Progenitor cell of endocrine pancreas (in vitro differentiated cells): Measurements from ENCODE around the gene SYT14. TPM values are rescaled to one million over a fixed set of nuclear protein-coding genes. Genes with fewer than 3 reads are reported as not detected.

Source experiments
- DNase-seq: peaks from one replicate; pipeline ENCODE4 v3.0.0; 2021; ENCODE audit warnings: low spot score; ENCODE audit not compliant: unreplicated experiment
- H3K27ac Mint-ChIP-seq: 2 replicates; pipeline ENCODE4 v1.8.0; 2021; ENCODE audit warnings: mild to moderate bottlenecking, moderate library complexity, mixed read lengths
- H3K27me3 Mint-ChIP-seq: 2 replicates; pipeline ENCODE4 v1.8.0; 2021; ENCODE audit warnings: mixed read lengths
- H3K36me3 Mint-ChIP-seq: 2 replicates; pipeline ENCODE4 v1.8.0; 2022; ENCODE audit warnings: mixed read lengths; ENCODE audit not compliant: insufficient read depth
- H3K4me1 Mint-ChIP-seq: 2 replicates; pipeline ENCODE4 v1.8.0; 2021; ENCODE audit warnings: low read depth, mixed read lengths
- H3K4me3 Mint-ChIP-seq: 2 replicates; pipeline ENCODE4 v1.8.0; 2021; ENCODE audit warnings: low read depth, mild to moderate bottlenecking, moderate library complexity, mixed read lengths
- H3K9me3 Mint-ChIP-seq: 2 replicates; pipeline ENCODE4 v1.8.0; 2021; ENCODE audit warnings: low read depth, mixed read lengths
- total RNA-seq: library from RNA; stranded (reverse); gene quantifications from 2 replicates; pipeline ENCODE4 v1.2.1, GENCODE V29; 2021
- TF ChIP-seq, protein P1 (sequence below): fragments of 200-600 bp; sonication (generic); IDR thresholded peaks from one replicate; pipeline ENCODE4 v1.5.0; 2021; ENCODE audit warnings: antibody characterized with exemption, mild to moderate bottlenecking; ENCODE audit not compliant: unreplicated experiment

The SYT14 gene
- total RNA-seq, 1 donor from 2014 or later = 3.7 TPM

DNA sequence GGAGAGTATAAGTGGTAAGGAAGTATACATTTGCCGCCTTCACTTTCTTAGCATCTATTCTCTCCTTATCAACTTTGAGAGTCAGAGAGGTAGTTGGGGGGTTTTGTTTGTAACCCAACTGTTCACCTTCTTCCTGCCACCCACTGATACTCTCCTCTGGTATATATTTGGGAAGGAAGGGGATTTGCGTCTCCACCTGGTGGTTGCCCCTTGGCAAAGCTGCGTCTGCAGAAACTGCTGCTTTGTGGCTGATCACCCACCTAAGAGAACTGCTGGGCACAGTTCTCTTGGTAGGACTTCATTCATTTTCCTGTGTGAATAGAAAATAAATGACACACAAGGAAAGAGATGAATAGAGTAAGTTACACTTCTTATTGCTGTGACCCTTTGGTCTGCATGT lies 87.0 kb downstream of the SYT14 start:
- Mint-ChIP-seq H3K4me1 (no peaks in the 10 kb centered on the region), H3K36me3 (no peaks in the 10 kb centered on the region), H3K4me3 (no peak overlapping the region), H3K27ac (no peak overlapping the region), H3K27me3 (no peaks in the 10 kb centered on the region), H3K9me3 (peaks cover 4% of the 10 kb centered on the region)
- DNase-seq = no peak
- TF ChIP-seq, protein P1, sequence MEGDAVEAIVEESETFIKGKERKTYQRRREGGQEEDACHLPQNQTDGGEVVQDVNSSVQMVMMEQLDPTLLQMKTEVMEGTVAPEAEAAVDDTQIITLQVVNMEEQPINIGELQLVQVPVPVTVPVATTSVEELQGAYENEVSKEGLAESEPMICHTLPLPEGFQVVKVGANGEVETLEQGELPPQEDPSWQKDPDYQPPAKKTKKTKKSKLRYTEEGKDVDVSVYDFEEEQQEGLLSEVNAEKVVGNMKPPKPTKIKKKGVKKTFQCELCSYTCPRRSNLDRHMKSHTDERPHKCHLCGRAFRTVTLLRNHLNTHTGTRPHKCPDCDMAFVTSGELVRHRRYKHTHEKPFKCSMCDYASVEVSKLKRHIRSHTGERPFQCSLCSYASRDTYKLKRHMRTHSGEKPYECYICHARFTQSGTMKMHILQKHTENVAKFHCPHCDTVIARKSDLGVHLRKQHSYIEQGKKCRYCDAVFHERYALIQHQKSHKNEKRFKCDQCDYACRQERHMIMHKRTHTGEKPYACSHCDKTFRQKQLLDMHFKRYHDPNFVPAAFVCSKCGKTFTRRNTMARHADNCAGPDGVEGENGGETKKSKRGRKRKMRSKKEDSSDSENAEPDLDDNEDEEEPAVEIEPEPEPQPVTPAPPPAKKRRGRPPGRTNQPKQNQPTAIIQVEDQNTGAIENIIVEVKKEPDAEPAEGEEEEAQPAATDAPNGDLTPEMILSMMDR = no peak

DNA sequence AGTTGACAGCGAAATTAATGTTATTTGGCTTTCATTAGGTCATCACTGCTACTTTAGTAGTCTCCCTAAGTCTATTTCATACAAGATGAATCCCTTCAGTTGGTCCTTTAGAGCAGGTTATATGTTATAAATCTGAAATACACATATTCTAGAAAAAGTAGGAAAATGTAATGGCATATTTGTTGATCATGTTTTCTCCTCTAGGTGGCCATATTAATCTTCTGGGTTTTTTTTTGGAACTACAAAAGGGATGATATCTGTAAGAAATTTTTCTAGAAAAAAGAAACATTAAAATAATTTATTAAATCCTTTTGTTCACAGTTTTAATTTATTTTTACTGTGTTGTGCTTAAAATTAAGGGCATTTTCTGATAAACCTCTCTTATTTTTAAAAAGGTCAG lies 87.9 kb downstream of the SYT14 start:
- Mint-ChIP-seq H3K27me3 (no peaks in the 10 kb centered on the region), H3K4me1 (no peaks in the 10 kb centered on the region)
- TF ChIP-seq, protein P1 = no peak

DNA sequence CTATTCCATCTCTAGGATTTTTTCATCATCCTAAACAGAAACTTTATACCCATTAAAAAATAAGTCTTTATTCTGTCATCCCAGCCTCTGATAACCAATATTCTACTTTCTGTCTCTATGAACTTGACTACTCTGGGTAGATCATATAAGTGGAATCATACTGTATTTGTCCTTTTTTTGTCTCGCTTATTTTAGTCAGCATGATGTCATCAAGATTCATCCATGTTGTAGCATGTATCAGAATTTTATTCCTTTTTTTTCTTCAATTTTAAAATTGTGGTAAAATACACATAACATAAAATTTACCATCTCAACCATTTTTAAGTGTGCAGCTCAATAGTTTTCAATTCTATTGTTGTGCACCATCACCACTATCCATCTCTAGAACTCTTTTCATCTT lies 90.0 kb downstream of the SYT14 start:
- TF ChIP-seq, protein P1 = no peak
- Mint-ChIP-seq H3K4me3 (no peak overlapping the region), H3K27me3 (no peaks in the 10 kb centered on the region), H3K36me3 (peaks cover 4% of the 10 kb centered on the region), H3K27ac (no peak overlapping the region), H3K4me1 (no peaks in the 10 kb centered on the region), H3K9me3 (peaks cover 10% of the 10 kb centered on the region)
- DNase-seq = no peak

More for the DNA sequence above, 87.9 kb downstream of the SYT14 start:
- DNase-seq = no peak
- Mint-ChIP-seq H3K27ac (no peak overlapping the region), H3K36me3 (peaks cover 4% of the 10 kb centered on the region), H3K9me3 (peaks cover 10% of the 10 kb centered on the region), H3K4me3 (no peak overlapping the region)

DNA sequence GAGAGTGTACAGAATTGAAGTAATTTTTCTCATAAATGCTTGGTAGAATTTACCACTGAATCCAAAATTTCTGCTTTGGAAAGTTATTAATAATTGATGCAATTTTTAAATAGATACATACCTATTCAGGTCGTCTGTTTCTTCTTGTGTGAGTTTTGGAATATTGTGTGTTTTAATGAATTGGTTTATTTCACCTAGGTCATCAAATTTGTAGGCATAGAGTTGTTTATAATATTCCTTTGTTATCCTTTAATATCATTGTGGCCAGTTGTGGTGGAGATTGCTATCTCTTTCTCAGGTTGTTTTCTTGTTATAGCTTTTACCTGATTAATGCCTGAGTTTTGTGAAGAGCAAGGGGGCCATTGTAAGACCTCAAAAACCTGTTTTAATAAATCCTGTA lies 93.5 kb downstream of the SYT14 start:
- no peaks in the 10 kb centered on the region for H3K27me3 Mint-ChIP-seq
- H3K9me3 Mint-ChIP-seq = peaks cover 20% of the 10 kb centered on the region
- H3K27ac Mint-ChIP-seq = no peak overlapping the region
- no peak for DNase-seq
- no peak overlapping the region for H3K4me3 Mint-ChIP-seq
- peaks cover 9% of the 10 kb centered on the region for H3K36me3 Mint-ChIP-seq
- TF ChIP-seq, protein P1 = no peak
- no peaks in the 10 kb centered on the region for H3K4me1 Mint-ChIP-seq

DNA sequence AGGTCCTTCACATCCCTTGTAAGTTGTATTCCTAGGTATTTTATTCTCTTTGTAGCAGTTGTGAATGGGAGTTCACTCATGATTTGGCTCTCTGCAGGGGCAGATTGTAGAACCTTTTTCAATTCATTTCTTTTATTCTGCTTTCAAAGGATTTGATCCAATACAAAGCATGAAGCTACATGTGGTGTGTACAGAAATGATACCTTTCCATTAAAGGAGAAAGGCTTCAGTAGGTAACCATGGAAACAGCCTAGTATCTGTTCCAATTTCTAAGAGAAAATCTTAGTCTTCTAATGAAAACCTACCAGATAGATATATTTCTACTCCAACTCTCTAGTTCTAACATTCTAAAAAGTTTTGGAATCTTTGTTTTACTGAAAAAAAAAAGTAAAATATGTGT lies 105.0 kb downstream of the SYT14 start:
- DNase-seq = no peak
- H3K27me3 Mint-ChIP-seq = no peaks in the 10 kb centered on the region
- peaks cover 2% of the 10 kb centered on the region for H3K36me3 Mint-ChIP-seq
- H3K9me3 Mint-ChIP-seq = peaks cover 3% of the 10 kb centered on the region
- H3K4me3 Mint-ChIP-seq = no peak overlapping the region
- H3K27ac Mint-ChIP-seq = no peak overlapping the region
- H3K4me1 Mint-ChIP-seq = no peaks in the 10 kb centered on the region
- TF ChIP-seq, protein P1 = no peak
